IPS-20b (cell line): ENCODE results near the gene SYNJ2.

Experiments
- H3K27ac ChIP-seq: one replicate; pipeline ENCODE4 v1.5.1; 2013; ENCODE audit warnings: low read length
- H3K27me3 ChIP-seq: 2 replicates; pipeline ENCODE4 v1.6.1; 2013; ENCODE audit warnings: mild to moderate bottlenecking, low read length, inconsistent platforms; ENCODE audit not compliant: insufficient read depth
- H3K36me3 ChIP-seq: 2 replicates; pipeline ENCODE4 v1.6.1; 2013; ENCODE audit warnings: low read depth, mild to moderate bottlenecking, inconsistent platforms, low read length, moderate library complexity; ENCODE audit not compliant: insufficient read depth
- H3K4me1 ChIP-seq: 2 replicates; pipeline ENCODE4 v1.6.1; 2013; ENCODE audit warnings: mild to moderate bottlenecking, control low read depth, inconsistent platforms, low read length, moderate library complexity; ENCODE audit not compliant: insufficient read depth
- H3K4me3 ChIP-seq: 2 replicates; pipeline ENCODE4 v1.5.1; 2013; ENCODE audit warnings: mild to moderate bottlenecking, low read length, inconsistent platforms
- H3K9ac ChIP-seq: 2 replicates; pipeline ENCODE4 v1.6.1; 2013; ENCODE audit warnings: low read depth, mild to moderate bottlenecking, inconsistent platforms, low read length, moderate library complexity
- H3K9me3 ChIP-seq: 2 replicates; pipeline ENCODE4 v1.6.1; 2013; ENCODE audit warnings: mild to moderate bottlenecking, low read depth, low read length, inconsistent platforms; ENCODE audit not compliant: insufficient read depth

SYNJ2 gene

DNA sequence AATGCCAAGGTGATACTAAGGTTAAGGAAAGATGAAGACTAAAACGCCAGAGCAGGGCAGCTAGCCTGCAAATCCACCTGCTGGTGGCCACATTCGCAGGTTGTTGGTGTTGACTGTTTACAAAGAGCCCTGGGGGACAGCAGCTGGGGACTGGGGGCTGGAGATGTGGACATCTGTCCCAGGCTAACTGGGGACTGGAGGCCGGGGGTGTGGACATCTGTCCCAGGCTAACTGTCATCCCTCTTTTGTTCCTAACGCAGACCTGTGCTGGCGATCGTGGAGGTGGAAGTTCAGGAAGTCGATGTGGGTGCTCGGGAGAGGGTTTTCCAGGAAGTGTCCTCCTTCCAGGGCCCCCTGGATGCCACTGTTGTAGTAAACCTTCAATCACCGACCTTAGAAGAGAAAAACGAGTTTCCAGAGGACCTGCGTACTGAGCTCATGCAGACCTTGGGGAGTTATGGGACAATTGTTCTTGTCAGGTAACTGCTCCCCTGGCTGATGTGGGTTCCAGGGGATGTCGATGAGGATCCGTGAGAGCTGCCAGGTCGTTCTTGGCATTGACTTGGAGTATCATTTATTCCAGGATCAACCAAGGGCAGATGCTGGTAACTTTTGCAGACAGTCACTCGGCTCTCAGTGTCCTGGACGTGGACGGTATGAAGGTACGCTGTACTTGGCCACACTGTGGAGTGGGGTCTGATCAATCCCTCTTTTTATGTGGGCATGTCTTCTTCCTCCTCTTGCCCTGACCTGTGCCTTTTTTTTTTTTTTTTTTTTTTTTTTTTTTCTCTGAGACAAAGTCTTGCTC is 99.4 kb downstream of the SYNJ2 start:
- H3K9ac ChIP-seq, result no peak overlapping the region
- H3K4me1 ChIP-seq, result no peaks in the 10 kb centered on the region
- H3K4me3 ChIP-seq, result no peak overlapping the region
- H3K27me3 ChIP-seq, result no peaks in the 10 kb centered on the region
- no peak overlapping the region for H3K27ac ChIP-seq
- peaks cover 28% of the 10 kb centered on the region for H3K36me3 ChIP-seq
- H3K9me3 ChIP-seq, result no peaks in the 10 kb centered on the region

DNA sequence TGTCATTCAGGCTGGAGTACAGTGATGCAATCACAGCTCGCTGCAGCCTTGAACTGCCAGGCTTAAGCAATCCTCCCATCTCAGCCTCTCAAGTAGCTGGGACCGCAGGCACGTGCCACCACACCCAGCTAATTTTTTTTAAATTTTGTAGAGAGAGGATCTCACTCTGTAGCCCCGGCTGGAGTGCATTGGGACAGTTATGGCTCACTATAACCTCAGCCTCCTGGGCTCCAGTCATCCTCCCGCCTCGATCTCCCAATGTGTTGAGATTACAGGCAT is 99.9 kb downstream of the SYNJ2 start:
- peaks cover 23% of the 10 kb centered on the region for H3K36me3 ChIP-seq
- no peaks in the 10 kb centered on the region for H3K4me1 ChIP-seq
- H3K27me3 ChIP-seq, result no peaks in the 10 kb centered on the region
- no peak overlapping the region for H3K4me3 ChIP-seq
- no peak overlapping the region for H3K27ac ChIP-seq
- H3K9me3 ChIP-seq, result no peaks in the 10 kb centered on the region
- H3K9ac ChIP-seq, result no peak overlapping the region

DNA sequence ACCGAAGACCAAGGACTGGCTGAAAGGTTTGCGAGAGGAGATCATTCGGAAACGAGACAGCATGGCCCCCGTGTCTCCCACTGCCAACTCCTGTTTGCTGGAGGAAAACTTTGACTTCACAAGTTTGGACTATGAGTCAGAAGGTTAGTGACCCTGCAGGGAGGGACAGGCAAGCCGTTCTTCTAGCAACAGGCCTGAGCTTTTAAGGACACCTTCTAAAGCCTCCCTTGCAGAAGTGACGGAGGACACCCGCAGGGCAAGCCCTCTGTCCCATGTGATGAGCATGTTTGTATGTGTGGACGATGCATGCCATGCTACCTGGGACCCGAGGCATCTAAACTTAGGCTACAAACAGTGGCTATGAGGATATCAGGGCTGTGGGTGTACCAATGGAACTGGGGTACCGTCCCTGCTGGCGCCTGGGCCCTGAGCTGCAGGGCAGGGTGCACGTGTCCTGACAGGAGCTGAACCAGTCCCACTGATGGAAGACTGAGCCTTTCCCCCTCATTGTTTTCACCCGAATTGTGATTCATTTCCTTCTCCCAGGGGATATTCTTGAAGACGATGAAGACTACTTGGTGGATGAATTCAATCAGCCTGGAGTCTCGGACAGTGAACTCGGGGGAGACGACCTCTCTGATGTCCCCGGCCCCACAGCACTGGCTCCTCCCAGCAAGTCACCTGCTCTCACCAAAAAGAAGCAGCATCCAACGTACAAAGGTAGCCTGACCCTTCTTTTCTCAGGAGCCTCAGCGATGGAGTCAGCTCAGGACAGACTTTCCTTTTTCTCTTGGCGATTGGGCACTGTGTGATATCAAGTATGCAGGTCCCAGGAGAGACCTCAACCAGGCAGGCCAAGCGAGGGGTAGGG is 102.0 kb downstream of the SYNJ2 start:
- Histone ChIP-seq H3K9ac (no peak overlapping the region), H3K4me3 (no peak overlapping the region), H3K4me1 (no peaks in the 10 kb centered on the region), H3K9me3 (no peaks in the 10 kb centered on the region), H3K27me3 (no peaks in the 10 kb centered on the region), H3K36me3 (peaks cover 17% of the 10 kb centered on the region), H3K27ac (no peak overlapping the region)

DNA sequence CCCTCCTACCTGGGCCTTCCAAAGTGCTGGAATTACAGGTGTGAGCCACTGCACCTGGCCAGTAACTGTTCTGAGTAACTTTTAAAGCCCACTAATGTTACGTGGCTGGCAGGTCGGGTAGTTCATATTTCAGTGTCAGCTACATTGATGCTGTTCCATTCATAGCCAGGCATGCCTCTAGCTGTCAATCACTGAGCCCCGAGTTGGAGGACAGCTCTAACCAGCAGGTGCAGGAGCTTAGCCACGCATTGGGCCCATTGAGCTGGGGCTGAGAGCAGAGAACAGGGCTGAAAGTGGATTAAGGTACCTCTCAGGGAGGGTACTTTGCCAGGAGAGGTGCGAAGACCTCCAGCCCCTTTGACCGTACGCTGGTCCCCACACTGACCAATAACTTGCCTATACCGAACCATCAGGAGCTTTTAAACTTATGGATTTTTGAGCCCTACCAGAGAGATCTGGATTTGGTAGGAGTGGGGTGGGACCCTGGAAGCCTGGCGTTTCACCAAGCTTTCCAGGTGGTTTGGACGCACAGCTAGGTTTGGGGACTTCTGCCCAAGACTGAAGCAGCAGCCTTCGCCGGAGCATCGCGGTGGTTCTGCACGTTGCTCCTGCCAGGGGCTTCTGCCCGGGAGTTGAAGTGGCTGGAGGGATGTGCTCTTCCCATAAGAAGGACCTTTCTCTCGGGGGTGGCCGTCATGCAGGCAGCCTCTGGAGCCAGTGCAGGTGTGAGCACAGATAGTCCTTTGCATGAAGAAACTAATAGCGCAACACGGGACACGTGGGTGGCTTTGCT is 103.8 kb downstream of the SYNJ2 start:
- Histone ChIP-seq H3K36me3 (peaks cover 19% of the 10 kb centered on the region), H3K27ac (no peak overlapping the region), H3K9me3 (no peaks in the 10 kb centered on the region), H3K4me1 (no peaks in the 10 kb centered on the region), H3K4me3 (no peak overlapping the region), H3K9ac (no peak overlapping the region), H3K27me3 (no peaks in the 10 kb centered on the region)

DNA sequence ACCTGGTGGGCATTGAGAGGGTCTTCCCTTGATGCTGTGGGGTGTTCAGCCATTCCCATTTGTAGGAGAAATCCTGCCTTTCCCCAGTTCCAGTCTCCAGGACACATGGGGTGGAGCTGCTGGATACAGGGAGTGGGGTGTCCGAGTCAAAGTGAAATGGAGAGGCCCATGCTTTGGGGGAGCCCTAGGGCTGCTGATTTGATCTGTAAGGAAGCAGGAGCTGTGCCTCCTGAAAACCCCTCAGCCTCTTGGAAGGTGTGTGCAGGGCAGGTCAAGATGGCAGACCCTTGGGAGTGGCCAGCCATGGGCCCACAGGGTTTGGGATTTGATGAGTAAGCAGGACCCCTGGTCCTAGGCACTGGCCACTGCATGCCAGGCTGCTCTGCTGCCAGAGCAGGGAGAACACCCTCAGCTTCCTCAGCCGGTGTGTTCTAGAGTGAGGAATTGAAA is 104.4 kb downstream of the SYNJ2 start:
- Histone ChIP-seq H3K27ac (no peak overlapping the region), H3K36me3 (peaks cover 15% of the 10 kb centered on the region)

DNA sequence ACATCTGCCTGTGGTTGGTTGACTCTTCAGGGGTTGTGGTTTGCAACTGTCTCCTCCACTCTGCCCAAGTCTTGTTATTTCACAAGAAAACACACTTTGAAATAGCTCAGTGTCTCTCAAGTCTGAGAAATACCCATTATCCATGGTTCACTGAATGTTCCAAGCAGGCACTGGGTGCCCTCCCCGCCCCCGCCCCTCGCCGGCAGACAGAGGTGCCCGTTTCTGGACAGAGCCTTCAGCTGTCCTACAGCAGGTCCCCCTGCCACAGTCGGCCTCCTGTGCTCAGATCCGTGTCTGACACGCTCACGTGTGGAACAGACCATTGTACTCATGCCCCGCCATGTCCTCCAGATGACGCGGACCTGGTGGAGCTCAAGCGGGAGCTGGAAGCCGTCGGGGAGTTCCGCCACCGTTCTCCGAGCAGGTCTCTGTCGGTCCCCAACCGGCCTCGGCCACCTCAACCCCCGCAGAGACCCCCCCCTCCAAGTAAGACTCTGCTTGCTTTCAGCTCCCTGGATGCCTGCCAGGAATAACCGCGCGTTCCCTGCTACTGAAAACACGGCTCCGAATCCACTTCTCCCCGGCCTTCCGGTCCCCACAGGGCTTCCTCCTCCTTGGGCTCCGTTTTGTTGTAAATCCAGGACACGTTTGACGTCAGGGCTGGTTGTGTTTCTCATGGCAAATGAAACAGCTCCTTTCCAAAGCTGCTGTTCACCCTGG is 105.0 kb downstream of the SYNJ2 start:
- Histone ChIP-seq H3K9me3 (no peaks in the 10 kb centered on the region), H3K4me3 (no peak overlapping the region), H3K36me3 (peaks cover 9% of the 10 kb centered on the region)

More for the DNA sequence above, 104.4 kb downstream of the SYNJ2 start:
- no peak overlapping the region for H3K4me3 ChIP-seq
- no peak overlapping the region for H3K9ac ChIP-seq
- no peaks in the 10 kb centered on the region for H3K27me3 ChIP-seq
- no peaks in the 10 kb centered on the region for H3K9me3 ChIP-seq
- H3K4me1 ChIP-seq, result no peaks in the 10 kb centered on the region

DNA sequence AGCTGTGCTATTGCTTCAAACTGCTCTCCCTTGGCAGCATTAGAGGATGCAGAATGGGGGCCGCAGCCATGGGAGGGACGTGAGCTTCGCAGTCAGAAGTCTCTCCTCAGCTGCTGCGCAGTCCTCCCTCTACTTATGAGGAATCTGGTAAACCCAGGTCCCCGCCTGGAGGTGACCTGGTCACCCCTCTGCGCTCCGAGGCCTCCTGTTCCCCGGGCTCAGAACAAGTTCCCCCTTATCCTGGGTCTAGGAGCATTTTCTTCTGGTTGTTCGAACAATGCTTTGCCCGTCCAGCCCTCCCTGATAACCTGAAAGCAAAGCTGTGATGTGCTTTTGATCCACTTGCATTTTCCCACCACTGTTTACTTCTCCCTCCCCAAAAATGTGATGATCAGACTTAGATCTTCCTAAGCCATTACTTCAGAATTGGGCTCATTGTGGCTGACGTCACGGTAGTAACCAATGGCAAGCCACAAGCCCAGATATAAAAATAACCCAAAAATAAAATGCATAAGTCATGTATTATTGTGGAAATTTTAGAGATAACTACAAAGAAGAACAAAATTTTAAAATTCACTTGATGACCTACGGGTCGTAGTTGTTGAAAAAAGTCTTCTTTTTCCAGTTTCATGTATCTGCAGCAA is 105.7 kb downstream of the SYNJ2 start:
- Histone ChIP-seq H3K9ac (no peak overlapping the region), H3K9me3 (no peaks in the 10 kb centered on the region), H3K4me3 (no peak overlapping the region), H3K27ac (no peak overlapping the region), H3K36me3 (peaks cover 9% of the 10 kb centered on the region), H3K4me1 (no peaks in the 10 kb centered on the region), H3K27me3 (no peaks in the 10 kb centered on the region)

More for the DNA sequence above, 105.0 kb downstream of the SYNJ2 start:
- no peaks in the 10 kb centered on the region for H3K27me3 ChIP-seq
- no peaks in the 10 kb centered on the region for H3K4me1 ChIP-seq
- H3K27ac ChIP-seq, result no peak overlapping the region
- H3K9ac ChIP-seq, result no peak overlapping the region

DNA sequence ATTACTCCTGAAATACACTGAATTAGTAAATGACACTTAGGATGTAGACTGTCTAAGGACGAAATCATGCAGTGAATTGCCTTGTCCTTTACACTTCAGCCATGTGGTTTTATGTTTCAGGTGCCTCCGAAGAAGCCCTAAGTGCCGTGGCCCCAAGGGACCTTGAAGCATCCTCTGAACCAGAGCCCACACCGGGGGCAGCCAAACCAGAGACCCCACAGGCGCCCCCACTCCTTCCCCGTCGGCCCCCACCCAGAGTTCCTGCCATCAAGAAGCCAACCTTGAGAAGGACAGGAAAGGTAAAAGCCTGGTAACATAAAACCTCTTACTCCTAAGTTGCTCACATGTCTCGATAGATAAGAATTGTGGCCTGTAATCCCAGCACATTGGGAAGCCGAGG is 111.1 kb downstream of the SYNJ2 start:
- Histone ChIP-seq H3K9ac (no peak overlapping the region), H3K4me3 (no peak overlapping the region), H3K27ac (no peak overlapping the region), H3K9me3 (no peaks in the 10 kb centered on the region), H3K36me3 (peaks cover 30% of the 10 kb centered on the region), H3K4me1 (no peaks in the 10 kb centered on the region), H3K27me3 (no peaks in the 10 kb centered on the region)

DNA sequence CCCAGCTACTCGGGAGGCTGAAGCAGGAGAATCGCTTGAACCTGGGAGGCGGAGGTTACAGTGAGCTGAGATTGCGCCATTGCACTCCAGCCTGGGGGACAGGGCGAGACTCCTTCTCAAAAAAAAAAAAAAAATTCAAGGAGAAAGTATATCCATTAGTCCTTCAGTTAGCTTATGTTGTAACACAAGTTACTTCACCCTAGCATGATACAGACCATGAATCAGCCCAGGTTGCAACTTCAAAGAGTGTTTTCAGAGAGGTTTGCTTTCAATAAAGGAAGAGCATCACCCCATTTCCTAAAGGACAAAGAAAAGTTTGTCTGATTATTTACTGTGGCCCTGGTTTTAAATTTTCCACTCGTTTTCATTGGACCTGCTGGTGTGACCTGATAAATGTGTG is 113.4 kb downstream of the SYNJ2 start:
- H3K4me1 ChIP-seq, result no peaks in the 10 kb centered on the region
- H3K9ac ChIP-seq, result no peak overlapping the region
- no peak overlapping the region for H3K4me3 ChIP-seq
- H3K36me3 ChIP-seq, result peaks cover 24% of the 10 kb centered on the region
- no peaks in the 10 kb centered on the region for H3K9me3 ChIP-seq
- H3K27ac ChIP-seq, result no peak overlapping the region
- H3K27me3 ChIP-seq, result no peaks in the 10 kb centered on the region

DNA sequence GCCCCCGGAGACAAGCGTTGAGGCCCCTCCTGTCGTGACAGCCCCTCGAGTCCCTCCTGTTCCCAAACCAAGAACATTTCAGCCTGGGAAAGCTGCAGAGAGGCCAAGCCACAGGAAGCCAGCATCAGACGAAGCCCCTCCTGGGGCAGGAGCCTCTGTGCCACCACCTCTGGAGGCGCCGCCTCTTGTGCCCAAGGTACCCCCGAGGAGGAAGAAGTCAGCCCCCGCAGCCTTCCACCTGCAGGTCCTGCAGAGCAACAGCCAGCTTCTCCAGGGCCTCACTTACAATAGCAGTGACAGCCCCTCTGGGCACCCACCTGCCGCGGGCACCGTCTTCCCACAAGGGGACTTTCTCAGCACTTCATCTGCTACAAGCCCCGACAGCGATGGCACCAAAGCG is 114.0 kb downstream of the SYNJ2 start:
- Histone ChIP-seq H3K36me3 (peaks cover 24% of the 10 kb centered on the region), H3K9me3 (no peaks in the 10 kb centered on the region), H3K4me1 (no peaks in the 10 kb centered on the region), H3K4me3 (no peak overlapping the region), H3K27me3 (no peaks in the 10 kb centered on the region), H3K9ac (no peak overlapping the region), H3K27ac (no peak overlapping the region)

DNA sequence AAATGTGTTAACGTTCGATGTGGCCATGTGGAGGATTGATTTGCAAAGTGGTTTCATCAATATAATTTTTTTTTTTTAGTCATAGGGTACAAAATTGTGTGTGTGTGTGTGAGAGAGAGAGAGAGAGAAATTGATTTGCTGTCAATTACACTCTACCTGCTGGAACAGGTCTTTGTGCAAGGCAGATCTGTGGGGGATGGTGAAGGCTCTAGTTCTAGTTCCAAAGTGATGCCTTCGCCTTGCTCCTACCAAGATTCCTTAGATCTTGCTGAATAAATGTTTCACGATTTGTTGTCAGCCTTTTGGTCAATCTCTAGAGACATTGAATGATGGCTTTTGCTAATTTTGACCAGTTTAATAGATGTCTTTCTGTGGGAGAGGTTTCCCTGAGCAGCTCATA is 121.6 kb downstream of the SYNJ2 start:
- Histone ChIP-seq H3K4me3 (no peak overlapping the region), H3K27ac (no peak overlapping the region), H3K36me3 (no peaks in the 10 kb centered on the region), H3K9ac (no peak overlapping the region), H3K9me3 (no peaks in the 10 kb centered on the region), H3K27me3 (no peaks in the 10 kb centered on the region), H3K4me1 (no peaks in the 10 kb centered on the region)
